Muscle of leg (tissue), 11 donors: Measurements from ENCODE around the gene ZPBP2. TPM values are rescaled to one million over a fixed set of nuclear protein-coding genes. Genes with fewer than 3 reads are reported as not detected.
"Not testable (repeated sequence)": the region's sequence is repeated elsewhere in the genome, so short reads cannot be mapped to it uniquely, and the experiment has no call there.

Experiments used
- DNase-seq: peaks from one replicate; pipeline ENCODE4 v3.0.0; 2013
- H3K27ac ChIP-seq: one replicate; pipeline ENCODE4 v1.5.1; 2013; ENCODE audit warnings: mild to moderate bottlenecking, low read length, control low read depth
- H3K27me3 ChIP-seq: one replicate; pipeline ENCODE4 v1.6.1; 2013; ENCODE audit warnings: low read length; ENCODE audit not compliant: control insufficient read depth, insufficient read depth
- H3K36me3 ChIP-seq: one replicate; pipeline ENCODE4 v1.6.1; 2013; ENCODE audit warnings: low read length; ENCODE audit not compliant: control insufficient read depth, insufficient read depth
- H3K4me1 ChIP-seq: one replicate; pipeline ENCODE4 v1.6.1; 2013; ENCODE audit warnings: low read length; ENCODE audit not compliant: control insufficient read depth, insufficient read depth
- H3K4me3 ChIP-seq: one replicate; pipeline ENCODE4 v1.5.1; 2013; ENCODE audit warnings: low read length, control low read depth
- H3K9me3 ChIP-seq: replicated peaks from 2 replicates; pipeline ENCODE4 v1.6.1; 2013; ENCODE audit warnings: low read depth, low read length; ENCODE audit not compliant: control insufficient read depth
- WGBS: methylation state at CpG from one replicate; pipeline ENCODE4 v1.1.5; 2013; ENCODE audit warnings: missing lambda C conversion rate; ENCODE audit not compliant: insufficient coverage; 5-methylcytosine and 5-hydroxymethylcytosine counted together
- polyA plus RNA-seq, 8 donors: library from polyadenylated mRNA; unstranded; fragments of 120-200 nt; gene quantifications; one replicate each; pipeline versions ENCODE4 v1.2.1 to v1.2.3, GENCODE V29; 2013; ENCODE audit warnings: inconsistent platforms in 1 of 8, low replicate concordance in 1 of 8; ENCODE audit not compliant: insufficient read length in 8 of 8, insufficient read depth in 1 of 8
- total RNA-seq: library from RNA; stranded (reverse); fragments of 120-200 nt; gene quantifications from one replicate; pipeline ENCODE4 v1.2.4, GENCODE V29; 2013

The ZPBP2 gene
- total and polyA plus RNA-seq, 9 donors, result 0.09 TPM; not detected in 8

- no peak overlapping the region for H3K27ac ChIP-seq
- no peak for DNase-seq
- no peaks in the 10 kb centered on the region for H3K9me3 ChIP-seq
- H3K4me1 ChIP-seq, result no peaks in the 10 kb centered on the region
- no peak overlapping the region for H3K4me3 ChIP-seq
- H3K36me3 ChIP-seq, result no peaks in the 10 kb centered on the region
- WGBS, result 61% methylated on average over 3 of the region's 3 CpGs
- no peaks in the 10 kb centered on the region for H3K27me3 ChIP-seq
These were observed 15.8 kb upstream of the ZPBP2 start for GRCh38 chr17:39852239-39852638.

- Histone ChIP-seq H3K36me3 (no peaks in the 10 kb centered on the region), H3K9me3 (no peaks in the 10 kb centered on the region), H3K27ac (no peak overlapping the region), H3K4me3 (no peak overlapping the region), H3K4me1 (no peaks in the 10 kb centered on the region), H3K27me3 (peaks cover 7% of the 10 kb centered on the region)
- WGBS, result no CpG with 5 or more reads among the region's 2 CpGs
- no peak for DNase-seq
These were observed 13.1 kb upstream of the ZPBP2 start for GRCh38 chr17:39854909-39855308.

GRCh38 chr17:39855911-39856649 is 11.9 kb upstream of the ZPBP2 start:
- H3K4me3 ChIP-seq, H3K36me3 ChIP-seq, H3K27ac ChIP-seq, H3K9me3 ChIP-seq, DNase-seq, H3K4me1 ChIP-seq: not testable (repeated sequence)
- WGBS, result no CpG with 5 or more reads among the region's 9 CpGs
- peaks cover 10% of the 10 kb centered on the region for H3K27me3 ChIP-seq

DNA sequence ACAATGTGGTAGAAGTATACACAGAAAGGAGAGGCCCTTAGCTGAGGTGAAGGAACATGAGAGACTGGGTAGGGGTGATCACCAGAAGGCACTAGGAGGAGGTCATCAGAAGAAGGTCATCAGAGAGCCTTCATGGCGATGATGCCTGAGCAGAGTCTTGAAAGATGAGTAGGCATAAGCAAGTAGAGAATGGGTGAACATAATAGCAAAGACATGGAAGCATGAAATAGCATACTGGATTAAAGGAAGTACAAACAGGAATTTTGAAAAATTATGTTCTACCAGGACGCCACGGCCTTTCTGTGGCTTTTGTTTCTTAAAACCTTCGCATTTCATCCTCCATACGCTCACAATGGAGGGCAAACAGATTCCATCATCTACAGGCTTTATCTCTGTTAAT is 6.8 kb upstream of the ZPBP2 start:
- no peak overlapping the region for H3K27ac ChIP-seq
- peaks cover 32% of the 10 kb centered on the region for H3K27me3 ChIP-seq
- H3K4me1 ChIP-seq, result peaks cover 2% of the 10 kb centered on the region
- H3K36me3 ChIP-seq, result no peaks in the 10 kb centered on the region
- 100% methylated on average over 1 of the region's 5 CpGs for whole genome bisulfite sequencing
- H3K9me3 ChIP-seq, result no peaks in the 10 kb centered on the region
- no peak for DNase-seq
- H3K4me3 ChIP-seq, result no peak overlapping the region

DNA sequence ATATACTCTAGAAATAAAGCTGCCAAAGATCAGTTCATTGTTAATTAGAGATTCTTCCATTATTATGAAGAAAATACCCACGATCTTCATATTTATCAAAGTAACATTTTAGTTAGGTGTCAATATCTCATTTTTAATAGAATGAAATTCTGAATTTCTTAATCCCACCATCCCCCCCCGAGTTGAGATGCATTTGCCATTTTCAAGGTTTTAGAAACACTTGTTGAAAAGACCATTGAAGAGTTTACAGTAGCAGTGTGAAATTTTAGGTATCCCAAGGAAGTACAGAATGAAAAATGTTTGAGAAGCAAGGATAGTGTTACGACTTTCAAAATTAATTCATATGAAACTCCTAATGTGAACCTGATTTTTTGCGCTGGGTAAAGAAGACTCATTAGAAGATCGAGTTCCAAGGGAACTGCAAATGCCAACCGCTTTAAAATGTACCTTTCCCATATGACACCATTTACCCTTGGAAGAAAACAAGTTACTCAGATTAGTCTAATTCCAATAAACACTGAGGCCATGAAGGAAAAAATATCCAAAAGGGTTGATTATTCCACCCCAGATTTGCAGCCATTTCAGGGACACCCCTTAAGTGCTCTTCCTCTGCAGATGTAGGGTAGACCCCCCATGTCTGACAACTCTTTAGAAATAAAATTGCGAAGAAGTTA is 4.6 kb upstream of the ZPBP2 start:
- H3K27ac ChIP-seq, result no peak overlapping the region
- DNase-seq, result no peak
- H3K36me3 ChIP-seq, result no peaks in the 10 kb centered on the region
- H3K4me3 ChIP-seq, result no peak overlapping the region
- peaks cover 2% of the 10 kb centered on the region for H3K4me1 ChIP-seq
- WGBS, result 72% methylated on average over 2 of the region's 7 CpGs
- H3K9me3 ChIP-seq, result peaks cover 5% of the 10 kb centered on the region
- H3K27me3 ChIP-seq, result peaks cover 46% of the 10 kb centered on the region

- Histone ChIP-seq H3K4me1 (peaks cover 2% of the 10 kb centered on the region), H3K36me3 (no peaks in the 10 kb centered on the region), H3K4me3 (no peak within 1 kb of the TSS), H3K27ac (no peak within 1 kb of the TSS), H3K27me3 (peaks cover 47% of the 10 kb centered on the region), H3K9me3 (peaks cover 5% of the 10 kb centered on the region)
- WGBS, result under 1% methylated on average over 34 of the region's 50 CpGs
- peak; percentile 63 for DNase-seq
These were observed 3.9 kb upstream of the ZPBP2 start, which contains the start of gene IKZF3 for GRCh38 chr17:39863918-39864746. Gene IKZF3, minus strand, starts transcription at chr17:39864312. Its CDS starts 186 bp downstream, at chr17:39864126.

DNA sequence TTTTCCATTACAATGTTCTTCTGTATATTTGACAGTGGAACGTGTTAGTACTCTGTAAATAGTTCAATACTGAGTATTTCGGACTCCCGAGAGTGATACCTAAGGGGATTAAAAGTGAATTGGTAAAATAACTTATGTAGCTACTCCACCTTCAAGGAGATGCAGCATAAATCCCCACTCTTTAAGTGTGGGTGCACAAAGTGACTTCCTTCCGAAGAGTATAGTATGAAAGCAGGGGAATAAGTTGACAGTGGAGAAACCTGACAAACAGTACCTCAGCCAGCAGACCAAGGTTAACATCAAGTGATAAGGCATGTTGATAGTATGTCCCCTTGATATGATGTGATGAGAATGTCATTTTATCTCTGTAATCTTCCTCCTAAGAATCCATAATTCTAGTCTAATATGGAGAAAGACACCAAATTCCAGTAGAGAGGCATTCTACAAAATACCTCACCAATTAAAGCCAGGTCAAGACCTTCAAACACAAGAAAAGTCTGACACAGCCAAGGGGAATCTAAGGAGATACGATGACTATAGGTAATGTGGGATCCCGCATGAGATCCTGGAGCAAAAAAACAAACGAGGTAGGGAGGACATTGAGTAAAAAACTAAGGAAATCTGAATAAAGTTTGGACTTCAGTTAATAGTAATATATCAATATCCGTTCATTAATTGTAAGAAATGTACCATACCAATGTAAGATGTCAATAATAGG is 1.8 kb upstream of the ZPBP2 start:
- Histone ChIP-seq H3K27ac (no peak overlapping the region), H3K36me3 (no peaks in the 10 kb centered on the region), H3K4me1 (peaks cover 2% of the 10 kb centered on the region), H3K4me3 (no peak overlapping the region), H3K27me3 (peaks cover 46% of the 10 kb centered on the region), H3K9me3 (peaks cover 5% of the 10 kb centered on the region)
- DNase-seq, result no peak
- no CpG with 5 or more reads among the region's 8 CpGs for WGBS

GRCh38 chr17:39867084-39867879 is 720 bp upstream of the ZPBP2 start:
- Histone ChIP-seq H3K4me3 (no peak overlapping the region), H3K27ac (no peak overlapping the region), H3K4me1 (peaks cover 2% of the 10 kb centered on the region), H3K36me3 (no peaks in the 10 kb centered on the region), H3K27me3 (peaks cover 43% of the 10 kb centered on the region), H3K9me3 (peaks cover 5% of the 10 kb centered on the region)
- 83% methylated on average over 18 of the region's 21 CpGs for WGBS
- no peak for DNase-seq

- peaks cover 2% of the 10 kb centered on the region for H3K4me1 ChIP-seq
- peaks cover 5% of the 10 kb centered on the region for H3K9me3 ChIP-seq
- no peak overlapping the region for H3K4me3 ChIP-seq
- DNase-seq, result no peak
- no peaks in the 10 kb centered on the region for H3K36me3 ChIP-seq
- 74% methylated on average over 16 of the region's 17 CpGs for WGBS
- peaks cover 41% of the 10 kb centered on the region for H3K27me3 ChIP-seq
- H3K27ac ChIP-seq, result no peak overlapping the region
These were observed 546 bp downstream of the ZPBP2 start for GRCh38 chr17:39868554-39868942.
